ENCODE results near the gene MAU2.
A peak's percentile ranks its signal among the peaks of the same experiment; 100 is the strongest.
"Not testable (repeated sequence)": the region's sequence is repeated elsewhere in the genome, so short reads cannot be mapped to it uniquely, and the experiment has no call there.

Gene MAU2

GRCh38 chr19:19385896-19386869 lies 65.6 kb downstream of the MAU2 start:
- DNase-seq = no peak

DNA sequence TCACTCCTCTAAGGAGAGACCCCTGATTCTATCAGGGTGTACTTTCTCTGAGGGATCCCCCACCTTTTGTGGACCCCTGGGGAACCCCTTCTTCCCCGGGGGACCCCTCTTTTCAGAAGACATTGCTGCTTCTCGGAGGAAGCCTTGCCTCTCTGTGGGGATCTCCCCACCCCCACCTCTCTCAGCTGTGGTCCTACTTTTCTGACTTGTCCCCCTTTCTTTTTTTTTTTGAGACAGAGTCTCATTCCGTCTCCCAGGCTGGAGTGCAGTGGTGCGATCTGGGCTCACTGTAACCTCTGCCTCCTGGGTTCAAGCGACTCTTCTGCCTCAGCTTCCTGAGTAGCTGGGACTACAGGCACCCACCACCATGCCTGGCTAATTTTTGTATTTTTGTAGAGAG lies 66.5 kb downstream of the MAU2 start:
- DNase-seq = no peak

DNA sequence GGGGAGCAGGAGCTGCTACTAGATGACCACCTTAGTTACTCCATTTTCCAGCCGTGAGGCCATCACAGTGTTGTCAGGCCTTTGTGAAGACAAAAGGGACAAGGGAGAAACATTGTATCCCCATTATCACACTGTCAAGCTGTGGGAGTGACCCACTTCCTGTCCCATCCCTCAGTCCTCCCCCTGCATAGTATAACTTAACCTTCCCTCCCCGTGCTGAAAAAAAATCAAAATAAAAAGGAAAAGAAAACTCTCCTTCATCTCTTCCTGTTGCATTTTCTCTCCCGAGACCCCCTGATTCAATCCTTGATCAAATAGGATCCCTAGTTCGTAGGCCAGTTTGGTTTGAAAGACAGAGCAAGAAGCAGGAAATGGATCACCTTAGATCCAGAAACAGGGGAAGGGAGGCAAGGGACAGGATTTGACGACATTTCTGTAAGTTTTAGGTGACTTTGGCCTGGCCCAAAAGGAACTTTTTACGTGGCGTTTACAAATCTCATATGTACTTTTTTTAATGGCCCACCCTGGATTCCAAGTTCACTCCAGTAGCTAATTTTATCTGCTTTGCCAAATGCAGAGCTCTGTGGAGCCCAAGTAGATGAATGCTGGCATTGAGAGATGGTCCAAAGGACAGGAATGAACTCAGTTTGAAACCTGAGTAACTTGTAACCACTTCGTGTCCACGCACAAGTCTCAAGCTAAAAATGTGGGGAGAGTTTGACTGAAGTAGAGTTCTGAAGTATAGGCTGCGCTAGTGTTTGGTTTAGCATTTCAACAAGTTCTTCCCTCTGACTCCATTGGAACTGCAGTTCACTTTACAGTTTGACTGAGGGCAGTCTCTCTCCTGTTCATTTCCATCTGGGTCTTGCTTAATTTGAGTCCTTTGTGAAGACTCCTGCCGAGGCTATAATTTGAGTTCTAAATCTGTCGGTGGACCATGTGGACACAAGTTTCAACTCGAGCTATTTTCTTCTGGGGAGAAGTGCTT lies 68.2 kb downstream of the MAU2 start:
- DNase-seq = no peak

GRCh38 chr19:19389683-19390082 lies 69.1 kb downstream of the MAU2 start:
- not testable (repeated sequence) for DNase-seq

DNA sequence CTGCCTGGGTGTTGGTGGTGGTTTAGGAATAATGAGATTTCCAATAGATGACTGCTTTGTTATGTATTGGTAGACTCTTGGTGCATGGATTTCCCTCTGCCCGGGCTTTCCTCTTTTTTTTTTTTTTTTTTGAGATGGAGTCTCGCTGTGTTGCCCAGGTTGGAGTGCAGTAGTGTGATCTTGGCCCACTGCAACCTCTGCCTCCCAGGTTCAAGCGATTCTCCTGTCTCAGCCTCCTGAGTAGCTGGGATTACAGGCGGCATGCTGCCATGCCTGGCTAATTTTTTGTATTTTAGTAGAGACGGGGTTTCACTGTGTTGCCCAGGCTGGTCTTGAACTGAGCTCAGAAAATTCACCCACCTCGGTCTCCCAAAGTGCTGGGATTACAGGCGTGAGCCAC lies 73.7 kb downstream of the MAU2 start:
- DNase-seq = not testable (repeated sequence)

DNA sequence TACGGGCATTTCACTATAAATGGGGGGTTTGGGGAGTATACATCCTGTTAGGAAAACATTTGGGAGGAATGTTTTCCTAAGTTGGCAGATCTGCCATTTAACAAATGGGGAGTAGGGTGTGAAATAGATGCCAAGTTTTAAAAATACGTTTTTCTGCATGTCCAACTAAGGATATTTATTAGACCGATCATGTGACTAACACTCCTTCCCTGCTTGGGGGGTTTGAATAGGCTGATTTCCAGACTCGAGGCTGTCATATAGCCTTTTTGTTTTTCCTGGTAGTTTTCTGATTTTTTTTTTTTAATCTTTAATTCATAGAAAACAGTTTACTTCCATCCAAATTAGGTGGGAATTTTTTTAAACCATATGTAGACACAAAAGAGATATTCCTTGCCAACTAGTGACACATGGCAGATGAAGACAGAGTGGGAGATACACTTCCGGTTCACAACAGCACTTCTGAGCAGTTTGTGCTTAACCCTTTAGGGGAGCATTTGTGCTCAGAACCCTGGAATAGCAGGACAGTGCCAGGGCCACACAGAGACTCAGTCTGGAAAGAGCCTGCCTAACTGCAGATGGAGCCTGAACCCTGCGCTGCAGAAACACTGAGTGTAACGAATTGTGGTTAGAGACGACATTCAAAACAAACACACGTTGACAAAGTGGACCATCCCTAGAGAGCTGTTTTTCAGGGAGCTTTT lies 79.3 kb downstream of the MAU2 start:
- DNase-seq = no peak

DNA sequence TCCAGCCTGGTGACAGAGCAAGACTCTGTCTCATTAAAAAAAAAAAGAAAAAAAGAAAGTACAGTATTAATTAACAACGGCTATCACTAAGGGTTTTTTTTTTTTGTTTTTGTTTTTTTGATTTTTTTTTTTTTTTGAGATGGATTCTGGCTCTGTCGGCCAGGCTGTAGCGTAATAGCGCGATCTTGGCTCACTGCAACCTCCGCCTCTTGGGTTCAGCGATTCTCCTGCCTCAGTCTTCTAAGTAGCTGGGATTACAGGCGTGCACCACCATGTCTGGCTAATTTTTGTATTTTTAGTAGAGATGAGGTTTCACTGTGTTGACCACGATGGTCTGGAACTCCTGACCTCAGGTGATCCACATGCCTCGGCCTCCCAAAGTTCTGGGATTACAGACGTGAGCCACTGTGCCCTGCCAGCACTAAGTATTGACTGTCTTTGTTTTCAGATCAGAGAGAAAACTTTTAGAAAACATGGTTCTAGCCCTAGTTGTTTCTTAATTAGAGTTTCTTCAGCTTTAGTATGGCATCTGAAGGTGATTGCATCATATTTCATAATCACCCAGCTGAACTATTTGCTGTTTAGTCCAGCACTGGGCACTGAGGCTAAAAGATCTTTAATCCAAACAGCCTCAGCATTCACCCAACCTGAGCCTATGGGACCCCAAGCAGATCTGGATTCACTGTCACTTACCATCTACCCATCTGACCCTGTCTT lies 82.2 kb downstream of the MAU2 start:
- no peak for DNase-seq

- no peak for DNase-seq
Observed at GRCh38 chr19:19403373-19403901, 82.8 kb downstream of the MAU2 start.

DNA sequence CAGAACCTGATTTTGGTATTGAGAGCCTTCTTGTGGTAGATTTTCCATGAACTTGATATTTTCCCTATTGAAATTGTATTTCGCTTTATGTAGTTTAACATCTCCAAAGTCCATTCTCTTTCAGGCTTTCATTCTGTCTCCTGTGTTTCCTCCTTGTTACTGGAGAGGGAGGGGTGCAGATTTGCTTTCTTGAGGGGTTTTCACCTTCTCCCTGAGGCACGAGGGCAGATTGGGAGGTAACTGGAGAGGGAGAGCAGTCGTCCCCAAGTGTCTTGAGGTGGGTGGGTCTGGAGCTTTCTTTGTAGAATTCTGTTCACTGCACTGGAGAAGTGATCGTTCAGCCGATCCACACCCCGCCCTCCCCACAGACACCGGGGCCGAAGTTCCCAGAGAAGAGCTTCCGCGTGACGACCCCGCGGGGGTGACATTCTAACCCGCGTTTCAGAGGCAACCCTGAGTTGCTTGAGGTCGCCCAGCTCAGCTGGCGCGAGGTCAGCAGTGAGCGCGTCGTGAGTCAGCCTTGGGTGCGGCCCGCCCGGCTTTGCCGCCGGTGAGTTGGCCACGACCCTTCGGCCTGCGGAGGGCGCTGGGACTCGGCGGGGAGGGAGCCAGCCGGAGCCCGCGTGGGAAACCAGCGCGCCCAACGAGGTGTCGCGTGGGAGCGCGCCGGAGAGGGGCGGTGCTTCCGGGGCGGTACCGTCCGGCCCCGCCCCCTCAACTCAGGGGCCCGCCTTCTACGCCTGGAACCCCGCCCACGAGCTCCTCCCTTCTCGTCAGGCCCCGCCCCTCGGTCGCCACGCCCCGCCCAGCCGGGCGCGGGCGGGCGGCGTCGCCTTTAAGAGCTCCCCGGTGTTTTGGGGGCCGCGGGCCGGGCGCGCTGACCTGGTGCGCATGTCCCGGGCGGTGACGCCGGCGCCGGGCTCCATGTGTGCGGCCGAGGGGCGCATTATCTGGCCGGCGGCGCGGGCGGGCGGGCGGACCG lies 84.5 kb downstream of the MAU2 start, which contains the start of gene GATAD2A:
TSS of gene GATAD2A (plus strand) at position 797 of the 982 bp plus-strand sequence. CDS start 59,671 bp downstream, outside the sequence.
- peak; percentile 98 for DNase-seq

- no peak for DNase-seq
Observed at GRCh38 chr19:19405971-19406877, 85.6 kb downstream of the MAU2 start.

GRCh38 chr19:19406878-19407632 lies 86.4 kb downstream of the MAU2 start:
- no peak for DNase-seq

DNA sequence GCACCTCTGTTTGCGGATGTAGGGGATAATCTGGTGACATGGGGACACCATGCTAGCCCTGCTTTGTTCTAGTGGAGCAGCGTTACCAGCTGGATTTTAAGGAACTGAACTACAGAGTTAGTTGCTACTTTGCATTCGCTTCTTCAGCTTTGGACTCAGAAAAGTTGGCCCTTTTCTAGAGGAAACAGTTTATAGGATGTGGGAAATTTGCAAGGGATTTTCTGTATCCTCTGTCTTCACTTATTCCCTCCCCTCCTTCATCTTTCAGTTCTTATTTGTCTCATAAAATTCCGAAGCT lies 87.0 kb downstream of the MAU2 start:
- DNase-seq = no peak
